Tibial nerve (tissue), 4 donors: ENCODE measurements around the gene ATG7.

Source experiments
- EP300 ChIP-seq, 2 donors: sonication (generic); formaldehyde crosslinking; IDR thresholded peaks; one replicate each; pipeline ENCODE4 v1.6.1; 2017; ENCODE audit warnings: antibody characterized with exemption in 2 of 2, mild to moderate bottlenecking in 1 of 2
- POLR2A ChIP-seq, 2 donors: fragments of 450-650 bp; IDR thresholded peaks; one replicate each; pipeline ENCODE4 v1.6.1; 2017; ENCODE audit warnings: antibody characterized with exemption in 2 of 2, mild to moderate bottlenecking in 2 of 2, moderate library complexity in 2 of 2
- TF ChIP-seq, protein P1 (sequence below), 5 experiments: fragments of 200-600 bp in 3 of 5; fragments of 450-650 bp in 2 of 5; sonication (generic) in 3 of 5; IDR thresholded peaks; one replicate each; pipeline ENCODE4 v1.5.1; 2016 to 2019; ENCODE audit warnings: antibody characterized with exemption in 5 of 5, mild to moderate bottlenecking in 3 of 5, moderate library complexity in 2 of 5

DNA sequence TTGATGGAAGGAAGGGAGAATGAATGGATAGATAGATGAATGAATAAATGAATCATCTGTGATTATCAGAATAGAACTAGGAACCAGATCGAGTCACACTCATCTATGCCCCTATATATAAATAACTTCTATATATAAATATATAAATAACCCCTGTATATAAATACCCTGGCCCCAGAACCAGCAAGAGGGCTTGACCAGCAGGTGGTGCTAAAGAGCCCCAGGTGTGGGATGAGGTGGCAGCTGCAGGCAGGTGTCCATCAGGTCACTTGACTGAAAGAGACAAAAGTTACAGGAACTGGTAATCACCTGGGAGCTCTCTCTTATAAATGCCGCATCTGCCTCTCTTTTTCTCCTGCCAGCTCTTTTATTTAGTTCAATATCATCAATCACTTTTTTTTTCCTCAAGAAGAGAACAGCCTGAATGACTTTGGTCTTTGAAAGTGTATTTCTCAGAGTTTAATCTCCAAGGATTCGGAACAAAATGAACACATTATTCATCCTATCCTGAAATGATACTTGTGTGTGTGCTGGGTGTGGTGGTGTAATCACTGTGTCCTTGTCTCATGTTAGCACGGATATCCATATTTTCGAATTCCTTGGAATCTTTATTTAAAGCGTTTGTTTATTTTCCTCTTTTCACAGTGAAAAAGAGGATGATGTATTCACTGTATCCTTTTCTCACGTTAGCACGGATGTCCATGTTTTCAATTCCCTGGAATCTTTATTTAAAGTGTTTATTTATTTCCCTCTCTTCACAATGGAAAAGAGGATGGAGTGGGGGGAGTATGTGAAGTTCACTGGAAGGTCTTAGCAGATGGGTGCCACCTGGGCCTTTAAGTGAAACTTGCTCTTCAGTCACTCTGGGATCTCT lies 35.4 kb upstream of the ATG7 start:
- TF ChIP-seq, protein P1, sequence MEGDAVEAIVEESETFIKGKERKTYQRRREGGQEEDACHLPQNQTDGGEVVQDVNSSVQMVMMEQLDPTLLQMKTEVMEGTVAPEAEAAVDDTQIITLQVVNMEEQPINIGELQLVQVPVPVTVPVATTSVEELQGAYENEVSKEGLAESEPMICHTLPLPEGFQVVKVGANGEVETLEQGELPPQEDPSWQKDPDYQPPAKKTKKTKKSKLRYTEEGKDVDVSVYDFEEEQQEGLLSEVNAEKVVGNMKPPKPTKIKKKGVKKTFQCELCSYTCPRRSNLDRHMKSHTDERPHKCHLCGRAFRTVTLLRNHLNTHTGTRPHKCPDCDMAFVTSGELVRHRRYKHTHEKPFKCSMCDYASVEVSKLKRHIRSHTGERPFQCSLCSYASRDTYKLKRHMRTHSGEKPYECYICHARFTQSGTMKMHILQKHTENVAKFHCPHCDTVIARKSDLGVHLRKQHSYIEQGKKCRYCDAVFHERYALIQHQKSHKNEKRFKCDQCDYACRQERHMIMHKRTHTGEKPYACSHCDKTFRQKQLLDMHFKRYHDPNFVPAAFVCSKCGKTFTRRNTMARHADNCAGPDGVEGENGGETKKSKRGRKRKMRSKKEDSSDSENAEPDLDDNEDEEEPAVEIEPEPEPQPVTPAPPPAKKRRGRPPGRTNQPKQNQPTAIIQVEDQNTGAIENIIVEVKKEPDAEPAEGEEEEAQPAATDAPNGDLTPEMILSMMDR (IDR thresholded peaks at IDR 0.05): peak in 3 of 5 experiments; percentile 55 to 77 (median 56)
- TF ChIP-seq POLR2A (IDR thresholded peaks at IDR 0.05): no peak
- TF ChIP-seq EP300 (IDR thresholded peaks at IDR 0.05): no peak
